Measurements from ENCODE around the gene MESD. TPM values are rescaled to one million over a fixed set of nuclear protein-coding genes. Genes with fewer than 3 reads are reported as not detected.
A peak's percentile ranks its signal among the peaks of the same experiment; 100 is the strongest.

The MESD gene
- polyA plus RNA-seq, 1 donor, result 29.6 TPM

GRCh38 chr15:80939216-80939615 lies 50.4 kb downstream of the MESD start:
- no peaks in the 10 kb centered on the region for H3K4me1 ChIP-seq (ENCODE audit: control insufficient read depth, insufficient read depth, low read length)
- H3K27me3 ChIP-seq (ENCODE audit: control insufficient read depth, insufficient read depth, low read length), result no peaks in the 10 kb centered on the region
- H3K27ac ChIP-seq (ENCODE audit: low read length), result no peak overlapping the region
- WGBS (ENCODE audit: insufficient coverage, low lambda C conversion rate), result 100% methylated on average over 1 of the region's 3 CpGs
- H3K36me3 ChIP-seq (ENCODE audit: control insufficient read depth, insufficient read depth, low read length), result peaks cover 22% of the 10 kb centered on the region
- no peak overlapping the region for H3K4me3 ChIP-seq (ENCODE audit: low read length)
- no peaks in the 10 kb centered on the region for H3K9me3 ChIP-seq (ENCODE audit: control insufficient read depth, low read depth, low read length)
- DNase-seq, result no peak

- H3K27ac ChIP-seq (ENCODE audit: low read length), result no peak overlapping the region
- WGBS (ENCODE audit: insufficient coverage, low lambda C conversion rate), result no CpG with 5 or more reads among the region's 12 CpGs
- H3K36me3 ChIP-seq (ENCODE audit: control insufficient read depth, insufficient read depth, low read length), result peaks cover 14% of the 10 kb centered on the region
Measured at GRCh38 chr15:80937718-80938117, 51.9 kb downstream of the MESD start.

GRCh38 chr15:80936288-80937078 lies 53.1 kb downstream of the MESD start:
- 100% methylated on average over 2 of the region's 16 CpGs for WGBS (ENCODE audit: insufficient coverage, low lambda C conversion rate)
- Histone ChIP-seq H3K36me3 (ENCODE audit: control insufficient read depth, insufficient read depth, low read length) (peaks cover 5% of the 10 kb centered on the region), H3K4me3 (ENCODE audit: low read length) (no peak overlapping the region), H3K27ac (ENCODE audit: low read length) (no peak overlapping the region), H3K27me3 (ENCODE audit: control insufficient read depth, insufficient read depth, low read length) (no peaks in the 10 kb centered on the region), H3K9me3 (ENCODE audit: control insufficient read depth, low read depth, low read length) (no peaks in the 10 kb centered on the region), H3K4me1 (ENCODE audit: control insufficient read depth, insufficient read depth, low read length) (no peaks in the 10 kb centered on the region)
- DNase-seq, result no peak

More at GRCh38 chr15:80937718-80938117, 51.9 kb downstream of the MESD start:
- no peaks in the 10 kb centered on the region for H3K9me3 ChIP-seq (ENCODE audit: control insufficient read depth, low read depth, low read length)
- H3K27me3 ChIP-seq (ENCODE audit: control insufficient read depth, insufficient read depth, low read length), result no peaks in the 10 kb centered on the region
- no peak for DNase-seq
- H3K4me1 ChIP-seq (ENCODE audit: control insufficient read depth, insufficient read depth, low read length), result no peaks in the 10 kb centered on the region
- H3K4me3 ChIP-seq (ENCODE audit: low read length), result no peak overlapping the region

GRCh38 chr15:80934761-80935221 lies 54.8 kb downstream of the MESD start:
- no peak overlapping the region for H3K4me3 ChIP-seq (ENCODE audit: low read length)
- H3K27me3 ChIP-seq (ENCODE audit: control insufficient read depth, insufficient read depth, low read length), result no peaks in the 10 kb centered on the region
- H3K9me3 ChIP-seq (ENCODE audit: control insufficient read depth, low read depth, low read length), result no peaks in the 10 kb centered on the region
- no peaks in the 10 kb centered on the region for H3K4me1 ChIP-seq (ENCODE audit: control insufficient read depth, insufficient read depth, low read length)
- no peak overlapping the region for H3K27ac ChIP-seq (ENCODE audit: low read length)
- DNase-seq, result no peak
- no CpG with 5 or more reads among the region's 3 CpGs for WGBS (ENCODE audit: insufficient coverage, low lambda C conversion rate)
- no peaks in the 10 kb centered on the region for H3K36me3 ChIP-seq (ENCODE audit: control insufficient read depth, insufficient read depth, low read length)

- Histone ChIP-seq H3K4me1 (ENCODE audit: control insufficient read depth, insufficient read depth, low read length) (no peaks in the 10 kb centered on the region), H3K27ac (ENCODE audit: low read length) (peak overlapping the region; percentile 30), H3K9me3 (ENCODE audit: control insufficient read depth, low read depth, low read length) (no peaks in the 10 kb centered on the region), H3K4me3 (ENCODE audit: low read length) (no peak overlapping the region), H3K36me3 (ENCODE audit: control insufficient read depth, insufficient read depth, low read length) (no peaks in the 10 kb centered on the region), H3K27me3 (ENCODE audit: control insufficient read depth, insufficient read depth, low read length) (no peaks in the 10 kb centered on the region)
- peak; percentile 10 to 19 for DNase-seq
- no CpG with 5 or more reads among the region's 15 CpGs for WGBS (ENCODE audit: insufficient coverage, low lambda C conversion rate)
Measured at GRCh38 chr15:80932989-80933388, 56.6 kb downstream of the MESD start.

GRCh38 chr15:80932513-80932815 lies 57.2 kb downstream of the MESD start:
- DNase-seq, result no peak
- H3K4me3 ChIP-seq (ENCODE audit: low read length), result no peak overlapping the region
- H3K36me3 ChIP-seq (ENCODE audit: control insufficient read depth, insufficient read depth, low read length), result no peaks in the 10 kb centered on the region
- no CpG with 5 or more reads among the region's 5 CpGs for WGBS (ENCODE audit: insufficient coverage, low lambda C conversion rate)
- H3K9me3 ChIP-seq (ENCODE audit: control insufficient read depth, low read depth, low read length), result no peaks in the 10 kb centered on the region
- H3K27ac ChIP-seq (ENCODE audit: low read length), result peak overlapping the region; percentile 30
- no peaks in the 10 kb centered on the region for H3K4me1 ChIP-seq (ENCODE audit: control insufficient read depth, insufficient read depth, low read length)
- H3K27me3 ChIP-seq (ENCODE audit: control insufficient read depth, insufficient read depth, low read length), result no peaks in the 10 kb centered on the region

- Histone ChIP-seq H3K4me1 (ENCODE audit: control insufficient read depth, insufficient read depth, low read length) (no peaks in the 10 kb centered on the region), H3K4me3 (ENCODE audit: low read length) (no peak overlapping the region), H3K36me3 (ENCODE audit: control insufficient read depth, insufficient read depth, low read length) (no peaks in the 10 kb centered on the region), H3K27me3 (ENCODE audit: control insufficient read depth, insufficient read depth, low read length) (no peaks in the 10 kb centered on the region), H3K9me3 (ENCODE audit: control insufficient read depth, low read depth, low read length) (no peaks in the 10 kb centered on the region), H3K27ac (ENCODE audit: low read length) (peak overlapping the region; percentile 30)
- no CpG with 5 or more reads among the region's 20 CpGs for WGBS (ENCODE audit: insufficient coverage, low lambda C conversion rate)
- DNase-seq, result peak in 1 of 2 donors; percentile 16
Measured at GRCh38 chr15:80931721-80932512, 57.7 kb downstream of the MESD start.

GRCh38 chr15:80931191-80931590 lies 58.4 kb downstream of the MESD start:
- H3K4me3 ChIP-seq (ENCODE audit: low read length), result no peak overlapping the region
- WGBS (ENCODE audit: insufficient coverage, low lambda C conversion rate), result 100% methylated on average over 1 of the region's 2 CpGs
- H3K4me1 ChIP-seq (ENCODE audit: control insufficient read depth, insufficient read depth, low read length), result no peaks in the 10 kb centered on the region
- no peaks in the 10 kb centered on the region for H3K36me3 ChIP-seq (ENCODE audit: control insufficient read depth, insufficient read depth, low read length)
- no peak for DNase-seq
- H3K27ac ChIP-seq (ENCODE audit: low read length), result no peak overlapping the region
- no peaks in the 10 kb centered on the region for H3K9me3 ChIP-seq (ENCODE audit: control insufficient read depth, low read depth, low read length)
- H3K27me3 ChIP-seq (ENCODE audit: control insufficient read depth, insufficient read depth, low read length), result no peaks in the 10 kb centered on the region

- H3K36me3 ChIP-seq (ENCODE audit: control insufficient read depth, insufficient read depth, low read length), result no peaks in the 10 kb centered on the region
- H3K4me3 ChIP-seq (ENCODE audit: low read length), result no peak overlapping the region
- H3K27me3 ChIP-seq (ENCODE audit: control insufficient read depth, insufficient read depth, low read length), result no peaks in the 10 kb centered on the region
- no CpG with 5 or more reads among the region's 4 CpGs for WGBS (ENCODE audit: insufficient coverage, low lambda C conversion rate)
- no peaks in the 10 kb centered on the region for H3K4me1 ChIP-seq (ENCODE audit: control insufficient read depth, insufficient read depth, low read length)
- no peak for DNase-seq
- no peak overlapping the region for H3K27ac ChIP-seq (ENCODE audit: low read length)
- H3K9me3 ChIP-seq (ENCODE audit: control insufficient read depth, low read depth, low read length), result no peaks in the 10 kb centered on the region
Measured at GRCh38 chr15:80929689-80930088, 59.9 kb downstream of the MESD start.

- no peaks in the 10 kb centered on the region for H3K27me3 ChIP-seq (ENCODE audit: control insufficient read depth, insufficient read depth, low read length)
- no peaks in the 10 kb centered on the region for H3K4me1 ChIP-seq (ENCODE audit: control insufficient read depth, insufficient read depth, low read length)
- H3K27ac ChIP-seq (ENCODE audit: low read length), result no peak overlapping the region
- no CpG with 5 or more reads among the region's 4 CpGs for WGBS (ENCODE audit: insufficient coverage, low lambda C conversion rate)
- no peak overlapping the region for H3K4me3 ChIP-seq (ENCODE audit: low read length)
- DNase-seq, result no peak
- H3K9me3 ChIP-seq (ENCODE audit: control insufficient read depth, low read depth, low read length), result no peaks in the 10 kb centered on the region
- no peaks in the 10 kb centered on the region for H3K36me3 ChIP-seq (ENCODE audit: control insufficient read depth, insufficient read depth, low read length)
Measured at GRCh38 chr15:80929225-80929624, 60.4 kb downstream of the MESD start.

All from large intestine (tissue), 3 donors.